Ascending aorta (tissue), 2 donors: Measurements from ENCODE around the gene RMND5A. TPM values are rescaled to one million over a fixed set of nuclear protein-coding genes. Genes with fewer than 3 reads are reported as not detected.

ENCODE experiments used
- DNase-seq, 2 donors: peaks; one replicate each; pipeline ENCODE4 v3.0.0-alpha.2; 2019; ENCODE audit warnings: low spot score in 2 of 2
- H3K27ac ChIP-seq, 2 donors: fragments of 200-600 bp; sonication (generic); one replicate each; pipeline ENCODE4 v1.5.1; 2016 to 2017; ENCODE audit warnings: mild to moderate bottlenecking in 1 of 2
- H3K27me3 ChIP-seq: fragments of 200-600 bp; sonication (generic); one replicate; pipeline ENCODE4 v1.5.1; 2017
- H3K36me3 ChIP-seq, 2 donors: fragments of 200-600 bp; sonication (generic); one replicate each; pipeline ENCODE4 v1.5.1; 2016
- H3K4me1 ChIP-seq, 2 donors: fragments of 200-600 bp; sonication (generic); one replicate each; pipeline ENCODE4 v1.5.1; 2016 to 2017; ENCODE audit warnings: mild to moderate bottlenecking in 1 of 2
- H3K4me3 ChIP-seq, 2 donors: fragments of 200-600 bp; sonication (generic); one replicate each; pipeline ENCODE4 v1.5.1; 2016 to 2017; ENCODE audit warnings: mild to moderate bottlenecking in 1 of 2
- H3K9me3 ChIP-seq, 2 donors: fragments of 200-600 bp; sonication (generic); one replicate each; pipeline ENCODE4 v1.5.1; 2016
- intact Hi-C: fragments of 100-400 bp; cut with DNase I; formaldehyde crosslinking; loops from one replicate; pipeline ENCODE4 v1.15.1; 2023
- total RNA-seq: library from RNA; depleted of rRNA; stranded (reverse); fragments of >200 nt; gene quantifications from one replicate; pipeline ENCODE4 v1.1.0, GENCODE V29; 2016
- TF ChIP-seq, protein P1 (sequence below), 3 experiments: fragments of 200-600 bp in 2 of 3; fragments of 450-650 bp in 1 of 3; sonication (generic) in 2 of 3; IDR thresholded peaks; one replicate each; pipeline ENCODE4 v1.5.1; 2016 to 2019; ENCODE audit warnings: antibody characterized with exemption in 3 of 3, mild to moderate bottlenecking in 1 of 3, moderate library complexity in 1 of 3

Gene RMND5A
- total RNA-seq, 1 donor from 2014 or later = 17.7 TPM

DNA sequence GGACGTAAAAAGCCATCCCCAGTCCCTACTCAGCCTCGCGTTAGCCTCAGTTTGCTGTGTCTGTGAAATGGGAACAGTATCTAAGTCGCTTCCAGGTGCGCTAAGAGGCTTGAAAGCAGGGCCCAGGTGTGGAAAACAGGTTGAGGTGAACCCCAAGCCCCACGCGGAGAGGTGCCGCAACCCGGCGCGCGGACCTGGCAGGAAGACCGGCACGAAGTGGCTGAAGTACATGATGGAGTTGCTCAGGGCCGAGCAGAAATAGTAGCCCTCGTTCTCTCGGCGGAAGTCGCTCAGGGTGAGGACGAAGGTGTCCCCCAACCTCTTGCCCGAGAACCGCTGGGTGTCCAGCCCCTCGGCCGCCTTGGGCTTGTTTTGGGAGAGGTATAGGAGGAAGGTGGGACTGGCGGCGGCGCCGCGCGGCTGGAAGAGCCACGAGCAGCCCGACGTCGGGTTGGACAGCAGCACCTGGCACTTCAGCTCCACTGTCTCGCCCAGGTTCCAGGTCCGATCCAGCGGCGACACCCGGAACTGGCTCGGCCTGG is 70.1 kb downstream of the RMND5A start:
- Histone ChIP-seq H3K4me3 (peak overlapping the region; percentile 32 to 51), H3K27ac (no peak overlapping the region)

DNA sequence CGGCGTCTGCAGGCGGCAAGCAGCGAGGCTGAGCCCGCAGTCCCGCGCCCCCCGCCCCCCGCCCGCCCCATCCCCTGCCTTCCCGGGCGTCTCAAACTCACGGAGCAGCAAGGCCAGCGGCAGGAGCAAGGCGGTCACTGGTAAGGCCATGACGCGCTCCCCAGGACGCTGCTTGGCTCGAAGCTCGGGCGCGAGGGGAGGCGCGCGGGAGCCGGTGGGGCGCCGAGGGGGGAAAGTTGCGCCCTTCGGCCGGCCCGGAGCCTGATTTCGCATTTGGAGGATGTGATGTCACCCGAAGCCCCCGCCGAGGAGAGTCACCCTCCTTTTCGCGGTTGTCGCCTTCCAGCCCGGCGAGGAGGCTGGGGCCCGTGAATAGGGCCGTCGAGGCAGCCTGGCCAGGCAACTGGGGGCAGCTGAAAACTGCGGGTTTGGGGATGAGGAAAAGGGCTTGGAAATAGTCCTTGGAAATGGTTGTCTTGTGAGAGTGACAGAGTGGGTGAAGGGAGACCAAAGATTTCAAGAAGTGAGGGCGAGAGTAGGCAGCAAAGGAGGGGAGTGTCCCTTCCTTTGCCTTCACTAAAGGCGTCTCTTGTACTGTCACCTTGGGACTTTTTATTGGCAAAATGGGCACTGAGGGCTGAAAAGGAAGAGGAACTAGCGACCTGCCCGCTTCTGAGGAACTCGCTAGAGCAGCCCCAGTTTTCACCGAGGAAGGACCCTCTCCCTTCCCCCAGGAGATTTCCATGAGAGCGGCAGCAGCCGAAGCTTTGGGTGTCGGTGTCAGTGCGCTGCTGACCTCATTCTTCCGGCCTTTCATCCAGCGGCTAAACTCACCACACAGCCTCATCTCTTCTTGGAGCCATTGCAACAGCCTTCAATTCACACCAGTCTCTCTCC is 70.8 kb downstream of the RMND5A start, which contains the start of gene CD8A:
CD8A (minus strand) TSS at position 238 of the 897 bp plus-strand sequence; CDS start at position 150, 88 bp downstream.
- TF ChIP-seq, protein P1, sequence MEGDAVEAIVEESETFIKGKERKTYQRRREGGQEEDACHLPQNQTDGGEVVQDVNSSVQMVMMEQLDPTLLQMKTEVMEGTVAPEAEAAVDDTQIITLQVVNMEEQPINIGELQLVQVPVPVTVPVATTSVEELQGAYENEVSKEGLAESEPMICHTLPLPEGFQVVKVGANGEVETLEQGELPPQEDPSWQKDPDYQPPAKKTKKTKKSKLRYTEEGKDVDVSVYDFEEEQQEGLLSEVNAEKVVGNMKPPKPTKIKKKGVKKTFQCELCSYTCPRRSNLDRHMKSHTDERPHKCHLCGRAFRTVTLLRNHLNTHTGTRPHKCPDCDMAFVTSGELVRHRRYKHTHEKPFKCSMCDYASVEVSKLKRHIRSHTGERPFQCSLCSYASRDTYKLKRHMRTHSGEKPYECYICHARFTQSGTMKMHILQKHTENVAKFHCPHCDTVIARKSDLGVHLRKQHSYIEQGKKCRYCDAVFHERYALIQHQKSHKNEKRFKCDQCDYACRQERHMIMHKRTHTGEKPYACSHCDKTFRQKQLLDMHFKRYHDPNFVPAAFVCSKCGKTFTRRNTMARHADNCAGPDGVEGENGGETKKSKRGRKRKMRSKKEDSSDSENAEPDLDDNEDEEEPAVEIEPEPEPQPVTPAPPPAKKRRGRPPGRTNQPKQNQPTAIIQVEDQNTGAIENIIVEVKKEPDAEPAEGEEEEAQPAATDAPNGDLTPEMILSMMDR (IDR thresholded peaks at IDR 0.05) = no peak
- Histone ChIP-seq H3K4me1 (peaks cover 9 to 30% of the 10 kb centered on the region in 2 donors), H3K27me3 (peaks cover 19% of the 10 kb centered on the region), H3K9me3 (peaks cover 0 to 3% of the 10 kb centered on the region in 2 donors), H3K4me3 (peak within 1 kb of the TSS; percentile 32 to 51), H3K27ac (no peak within 1 kb of the TSS), H3K36me3 (no peaks in the 10 kb centered on the region)
- no peak for DNase-seq
- intact Hi-C loops = no loop called here

More for the DNA sequence above, 70.1 kb downstream of the RMND5A start:
- TF ChIP-seq, protein P1 (IDR thresholded peaks at IDR 0.05) = no peak
- Histone ChIP-seq H3K4me1 (peaks cover 9 to 30% of the 10 kb centered on the region in 2 donors), H3K9me3 (no peaks in the 10 kb centered on the region), H3K36me3 (no peaks in the 10 kb centered on the region), H3K27me3 (peaks cover 19% of the 10 kb centered on the region)
- no peak for DNase-seq
- intact Hi-C loops = no loop called here

DNA sequence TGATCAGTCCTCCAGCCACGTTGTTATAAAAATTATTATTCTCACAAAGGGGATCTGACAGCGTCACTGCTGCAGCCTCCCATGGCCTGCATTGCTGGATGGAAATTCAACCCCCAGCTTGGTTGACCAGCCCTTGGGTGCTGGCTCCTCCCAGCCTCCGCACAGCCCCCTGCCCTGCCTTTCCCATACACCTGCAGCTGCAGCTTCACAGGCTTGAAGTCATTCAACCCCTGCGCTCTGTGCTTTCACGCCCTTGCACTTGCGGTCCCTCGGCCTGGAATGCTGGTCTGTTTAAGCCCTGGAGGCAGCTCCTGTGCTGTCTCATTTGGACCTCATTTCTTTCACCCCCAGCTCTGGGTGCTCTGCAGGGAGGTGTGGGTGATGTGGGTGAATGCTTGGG is 71.5 kb downstream of the RMND5A start:
- no peak for DNase-seq
- Histone ChIP-seq H3K4me3 (peak overlapping the region in 1 of 2 donors; percentile 51), H3K4me1 (peaks cover 9 to 30% of the 10 kb centered on the region in 2 donors), H3K9me3 (peaks cover 0 to 9% of the 10 kb centered on the region in 2 donors), H3K27me3 (peaks cover 19% of the 10 kb centered on the region), H3K36me3 (no peaks in the 10 kb centered on the region), H3K27ac (no peak overlapping the region)
- intact Hi-C loops = no loop called here
- TF ChIP-seq, protein P1 (IDR thresholded peaks at IDR 0.05) = no peak

DNA sequence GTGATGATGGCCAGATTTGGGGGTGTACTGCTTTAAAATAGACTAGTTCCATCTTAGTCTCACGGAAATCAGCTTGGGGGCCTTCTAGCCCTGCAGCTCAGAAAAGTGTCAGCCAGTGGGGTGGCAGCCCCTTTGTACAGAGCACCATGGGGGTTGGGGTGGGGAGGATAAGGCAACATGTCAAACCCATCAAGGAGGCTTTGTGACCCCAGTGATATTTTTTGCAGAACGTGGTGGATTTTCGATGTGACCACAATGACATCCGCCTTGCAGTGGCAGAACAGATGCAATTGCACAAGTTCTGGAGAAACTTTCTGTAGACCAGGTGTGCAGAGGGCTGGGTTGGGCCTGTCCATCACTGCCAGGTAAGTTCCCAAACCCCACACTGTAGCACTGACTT is 73.7 kb downstream of the RMND5A start:
- intact Hi-C loops = no loop called here
- TF ChIP-seq, protein P1 (IDR thresholded peaks at IDR 0.05) = no peak
- H3K4me1 ChIP-seq = peaks cover 9 to 20% of the 10 kb centered on the region in 2 donors
- no peak overlapping the region for H3K27ac ChIP-seq
- H3K27me3 ChIP-seq = peaks cover 19% of the 10 kb centered on the region
- H3K9me3 ChIP-seq = peaks cover 0 to 13% of the 10 kb centered on the region in 2 donors
- H3K4me3 ChIP-seq = no peak overlapping the region
- H3K36me3 ChIP-seq = no peaks in the 10 kb centered on the region
- no peak for DNase-seq

DNA sequence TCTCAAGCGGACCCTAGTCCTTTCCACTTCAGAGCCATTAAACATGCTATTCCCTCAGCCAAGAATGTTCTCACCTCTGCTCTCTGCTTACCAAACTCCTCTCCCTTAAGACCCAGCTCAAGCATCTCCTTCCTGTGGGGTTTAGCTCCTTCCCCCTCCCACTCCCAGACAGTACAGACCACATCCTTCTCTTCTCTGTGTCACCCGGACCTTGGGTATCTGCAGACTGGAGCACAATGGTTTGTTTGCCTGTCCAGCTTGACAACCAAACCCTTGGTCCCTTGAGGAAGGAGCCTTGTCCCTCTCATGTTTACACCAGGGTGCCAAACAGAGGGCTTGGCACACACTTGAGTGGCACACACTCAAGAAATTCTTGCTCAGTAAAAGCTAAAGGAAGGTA is 74.8 kb downstream of the RMND5A start:
- Histone ChIP-seq H3K27ac (no peak overlapping the region), H3K9me3 (peaks cover 0 to 13% of the 10 kb centered on the region in 2 donors), H3K4me1 (peaks cover 5 to 9% of the 10 kb centered on the region in 2 donors), H3K27me3 (peaks cover 14% of the 10 kb centered on the region), H3K4me3 (no peak overlapping the region), H3K36me3 (no peaks in the 10 kb centered on the region)
- intact Hi-C loops = no loop called here
- DNase-seq = no peak
- TF ChIP-seq, protein P1 (IDR thresholded peaks at IDR 0.05) = no peak
